DLD1 (cell line): Measurements from ENCODE around the gene NECTIN2.
"Not testable (repeated sequence)": the region's sequence is repeated elsewhere in the genome, so short reads cannot be mapped to it uniquely, and the experiment has no call there.

Experiments
- in situ Hi-C: cut with HindIII; loops from 2 replicates; pipeline ENCODE4 v1.10.0; 2017; ENCODE audit warnings: low sequenced_read_pairs

NECTIN2 gene

DNA sequence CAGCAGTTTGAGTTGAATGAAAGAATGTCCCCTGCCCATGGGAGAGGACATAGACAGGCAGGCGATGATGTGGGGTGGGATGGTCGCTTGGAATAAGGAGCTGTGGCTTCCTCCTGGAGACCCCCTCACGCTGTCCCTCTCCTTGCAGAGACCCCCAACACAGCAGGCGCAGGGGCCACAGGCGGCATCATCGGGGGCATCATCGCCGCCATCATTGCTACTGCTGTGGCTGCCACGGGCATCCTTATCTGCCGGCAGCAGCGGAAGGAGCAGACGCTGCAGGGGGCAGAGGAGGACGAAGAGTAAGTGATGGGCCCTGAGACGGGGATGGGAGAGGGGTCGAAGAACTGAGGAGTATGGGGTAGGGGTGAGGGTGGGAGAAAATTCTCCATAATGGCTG, 36.0 kb downstream of the NECTIN2 start:
- in situ Hi-C loops, result no loop called here

DNA sequence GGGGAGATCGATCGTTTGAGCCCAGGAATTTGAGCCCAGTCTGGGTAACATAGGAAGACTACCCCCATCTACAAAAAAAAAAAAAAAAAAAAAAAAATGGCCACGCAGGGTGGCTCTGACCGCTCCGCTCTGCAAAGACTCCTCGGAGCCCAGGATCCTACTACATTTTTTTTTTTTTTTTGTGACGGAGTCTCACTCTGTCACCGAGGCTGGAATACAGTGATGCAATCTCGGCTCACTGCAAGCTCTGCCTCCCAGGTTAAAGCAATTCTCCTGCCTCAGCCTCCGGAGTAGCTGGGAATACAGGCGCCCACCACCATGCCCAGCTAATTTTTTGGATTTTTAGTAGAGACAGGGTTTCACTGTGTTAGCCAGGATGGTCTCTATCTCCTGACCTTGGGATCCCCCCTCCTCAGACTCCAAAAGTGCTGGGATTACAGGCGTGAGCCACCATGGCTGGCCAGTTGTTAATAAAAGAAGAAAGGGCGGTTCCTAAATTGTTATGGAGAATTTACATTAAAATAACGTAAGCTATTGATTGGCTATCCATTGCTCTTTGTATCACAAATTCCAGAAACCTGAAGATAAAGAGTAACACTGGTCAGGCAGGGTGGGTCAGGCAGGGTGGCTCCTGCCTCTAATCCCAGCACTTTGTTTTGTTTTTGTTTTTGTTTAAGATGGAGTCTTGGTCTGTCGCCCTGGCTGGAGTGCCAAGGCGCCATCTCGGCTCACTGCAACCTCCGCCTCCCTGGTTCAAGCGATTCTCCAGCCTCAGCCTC, 36.7 kb downstream of the NECTIN2 start:
- in situ Hi-C loops, result not testable (repeated sequence)

DNA sequence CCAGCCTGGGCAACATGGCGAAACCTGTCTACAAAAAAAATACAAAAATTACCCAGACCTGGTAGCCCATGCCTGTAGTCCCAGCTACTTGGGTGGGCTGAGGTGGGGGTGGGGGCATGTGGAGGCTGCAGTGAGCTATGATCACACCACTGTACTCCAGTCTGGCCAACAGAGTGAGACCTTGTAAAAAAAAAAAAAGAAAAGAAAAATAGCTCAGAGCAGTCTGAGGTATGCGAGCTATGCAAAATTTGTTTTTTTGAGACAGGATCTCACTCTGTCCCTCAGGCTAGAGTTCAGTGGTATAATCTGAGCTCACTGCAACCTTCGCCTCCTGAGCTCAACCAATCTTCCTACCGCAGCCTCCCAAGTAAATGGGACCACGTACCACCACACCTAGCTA, 37.8 kb downstream of the NECTIN2 start:
- in situ Hi-C loops, result no loop called here

DNA sequence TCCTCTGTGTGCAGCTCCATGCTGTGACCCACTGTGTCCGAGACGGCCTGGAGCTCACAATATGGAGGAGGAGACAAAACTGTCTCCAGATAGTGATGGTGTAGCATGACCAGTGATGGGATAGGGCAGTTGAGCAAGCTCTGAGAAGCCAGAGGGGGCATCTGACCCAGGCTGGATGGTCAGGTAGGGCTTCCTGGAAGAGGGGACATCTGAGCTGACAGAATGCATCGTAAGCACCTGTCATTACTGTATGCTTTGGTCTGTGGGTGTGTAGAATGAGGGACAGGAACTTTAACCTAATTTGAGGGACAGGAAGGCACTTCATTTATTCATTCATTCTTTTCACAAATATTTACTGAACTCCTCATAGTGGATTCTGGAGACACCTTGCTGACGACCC, 38.5 kb downstream of the NECTIN2 start:
- in situ Hi-C loops, result no loop called here

DNA sequence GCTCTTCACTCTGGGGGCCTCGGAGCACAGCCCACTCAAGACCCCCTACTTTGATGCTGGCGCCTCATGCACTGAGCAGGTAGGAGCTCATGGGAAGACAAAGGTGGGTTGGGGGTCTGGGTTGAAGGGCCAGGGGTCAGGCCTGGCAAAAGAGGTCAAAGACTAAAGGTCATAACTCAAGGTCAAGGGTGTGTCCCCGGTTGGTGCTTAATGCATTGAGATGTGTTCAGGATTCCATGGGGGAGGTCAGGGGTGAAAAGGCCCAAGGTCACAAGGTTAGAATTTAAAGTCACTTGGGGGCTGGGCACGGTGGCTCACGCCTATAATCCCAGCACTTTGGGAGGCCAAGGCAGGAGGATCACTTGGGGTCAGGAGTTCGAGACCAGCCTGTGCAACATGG, 40.0 kb downstream of the NECTIN2 start:
- in situ Hi-C loops, result no loop called here

DNA sequence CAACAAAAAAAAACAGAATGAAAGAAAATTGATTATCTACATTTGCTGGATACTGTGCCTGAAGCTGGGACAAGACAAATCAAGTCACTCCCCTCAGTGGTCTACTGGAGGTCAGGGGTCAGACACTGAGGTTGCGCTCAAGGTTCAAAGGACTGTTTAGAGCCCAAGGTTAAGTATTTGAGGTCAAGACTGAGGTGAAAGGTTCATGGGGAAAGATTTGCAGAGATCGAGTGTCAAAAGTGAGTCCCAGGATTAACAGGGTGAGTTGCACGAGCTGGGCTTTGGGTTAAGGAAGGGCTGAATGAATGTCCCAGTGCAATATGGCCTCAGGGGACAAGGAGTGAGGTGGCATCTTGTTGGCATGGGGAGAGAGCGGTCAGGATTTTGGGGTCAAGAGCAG, 41.6 kb downstream of the NECTIN2 start:
- in situ Hi-C loops, result no loop called here

DNA sequence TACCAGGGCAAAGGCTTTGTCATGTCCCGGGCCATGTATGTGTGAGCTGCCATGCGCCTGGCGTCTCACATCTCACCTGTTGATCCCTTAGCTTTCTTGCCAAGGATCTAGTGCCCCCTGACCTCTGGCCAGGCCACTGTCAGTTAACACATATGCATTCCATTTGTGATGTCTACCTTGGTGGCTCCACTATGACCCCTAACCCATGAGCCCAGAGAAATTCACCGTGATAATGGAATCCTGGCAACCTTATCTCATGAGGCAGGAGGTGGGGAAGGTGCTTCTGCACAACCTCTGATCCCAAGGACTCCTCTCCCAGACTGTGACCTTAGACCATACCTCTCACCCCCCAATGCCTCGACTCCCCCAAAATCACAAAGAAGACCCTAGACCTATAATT, 42.2 kb downstream of the NECTIN2 start:
- in situ Hi-C loops, result not testable (repeated sequence)

DNA sequence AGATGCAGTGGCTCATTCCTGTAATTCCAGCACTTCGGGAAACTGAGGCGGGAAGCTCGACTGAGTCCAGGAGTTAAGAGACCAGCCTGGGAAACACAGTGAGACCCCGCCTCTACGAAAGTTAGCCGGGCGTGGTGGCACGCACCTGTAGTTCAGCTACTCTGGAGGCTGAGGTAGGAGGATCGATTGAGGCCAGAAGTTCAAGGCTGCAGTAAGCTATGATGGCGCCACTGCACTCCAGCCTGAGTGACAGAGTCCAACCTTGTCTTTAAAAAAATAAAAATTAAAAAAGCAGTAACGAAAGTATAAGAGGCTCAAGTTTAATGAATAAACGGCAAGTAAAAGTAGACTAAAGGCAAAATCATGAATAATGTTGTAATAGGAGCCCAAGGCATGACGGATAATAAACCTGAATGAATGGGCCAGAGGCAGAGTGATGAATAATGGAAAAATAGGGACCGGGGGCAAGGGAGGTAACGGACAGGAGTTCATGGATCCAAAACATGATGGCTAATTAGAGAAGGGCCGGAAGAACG, 43.8 kb downstream of the NECTIN2 start:
- in situ Hi-C loops, result no loop called here

DNA sequence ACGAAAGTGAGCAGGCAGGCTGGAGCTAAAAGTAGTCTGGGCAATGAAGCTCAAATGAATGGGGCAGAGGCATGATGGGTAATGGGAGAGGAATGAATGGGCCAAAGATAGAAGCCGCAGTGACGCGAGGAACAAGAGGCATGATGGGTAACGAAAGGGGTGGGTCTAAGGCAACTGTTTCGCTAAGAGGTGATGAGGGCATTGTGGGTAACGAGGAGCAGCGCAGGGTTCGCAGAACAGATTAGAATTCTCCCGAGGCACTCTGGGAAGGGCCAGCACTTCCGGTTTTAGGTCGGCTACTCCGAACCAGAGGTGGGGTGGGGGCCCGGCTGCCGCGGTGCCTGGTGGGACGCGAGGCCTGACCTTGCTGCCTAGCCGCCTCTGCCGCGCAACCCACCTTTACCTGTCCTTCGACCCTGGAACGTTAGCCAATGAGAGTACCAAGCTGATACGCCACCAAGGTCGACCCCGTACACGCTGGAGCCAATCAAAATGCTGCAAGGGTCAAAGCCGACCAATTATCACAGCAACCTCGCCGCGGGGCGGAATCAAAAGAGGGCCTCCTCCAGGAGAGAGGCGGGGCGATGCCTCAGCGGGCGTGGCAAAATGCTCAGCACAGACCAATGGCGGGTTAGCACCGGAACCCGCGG, 44.4 kb downstream of the NECTIN2 start:
- in situ Hi-C loops, result no loop called here

DNA sequence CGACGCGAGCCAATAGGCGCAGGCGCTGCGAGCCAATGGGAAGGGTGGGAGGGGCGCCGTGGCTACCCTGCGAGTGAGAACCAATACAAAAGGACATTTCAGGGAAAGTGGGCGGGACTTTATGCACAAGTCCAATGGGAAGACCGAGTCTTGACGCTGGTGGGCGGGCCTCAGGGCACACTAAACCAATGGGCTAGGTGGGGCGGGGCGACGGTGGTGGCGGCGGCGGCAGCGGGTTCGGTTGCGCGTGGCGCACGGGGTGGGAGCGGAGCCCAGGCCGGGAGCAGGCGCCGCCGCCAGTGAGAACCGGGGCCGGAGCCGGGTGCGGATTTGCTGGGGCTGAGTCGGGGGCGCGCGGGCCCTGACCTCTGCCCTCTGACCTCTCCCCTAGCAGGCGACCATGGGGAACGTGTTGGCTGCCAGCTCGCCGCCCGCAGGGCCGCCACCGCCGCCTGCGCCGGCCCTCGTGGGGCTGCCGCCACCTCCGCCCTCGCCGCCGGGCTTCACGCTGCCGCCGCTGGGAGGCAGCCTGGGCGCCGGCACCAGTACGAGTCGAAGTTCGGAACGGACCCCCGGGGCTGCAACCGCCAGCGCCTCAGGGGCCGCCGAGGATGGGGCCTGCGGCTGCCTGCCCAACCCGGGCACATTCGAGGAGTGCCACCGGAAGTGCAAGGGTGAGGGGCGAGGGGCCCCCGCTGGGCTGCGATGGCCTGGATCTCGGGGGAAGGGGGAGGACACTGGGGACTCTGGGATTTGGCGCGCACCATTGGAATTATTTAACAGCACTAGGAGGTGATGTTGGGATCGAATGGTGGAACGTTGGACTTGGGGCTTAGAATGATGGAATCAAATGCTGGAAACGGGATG, 45.2 kb downstream of the NECTIN2 start, which contains the start of gene TOMM40:
TSS of gene TOMM40 (plus strand) at position 239 of the 867 bp plus-strand sequence. CDS start at position 401, 162 bp downstream.
- in situ Hi-C loops, result no loop called here

DNA sequence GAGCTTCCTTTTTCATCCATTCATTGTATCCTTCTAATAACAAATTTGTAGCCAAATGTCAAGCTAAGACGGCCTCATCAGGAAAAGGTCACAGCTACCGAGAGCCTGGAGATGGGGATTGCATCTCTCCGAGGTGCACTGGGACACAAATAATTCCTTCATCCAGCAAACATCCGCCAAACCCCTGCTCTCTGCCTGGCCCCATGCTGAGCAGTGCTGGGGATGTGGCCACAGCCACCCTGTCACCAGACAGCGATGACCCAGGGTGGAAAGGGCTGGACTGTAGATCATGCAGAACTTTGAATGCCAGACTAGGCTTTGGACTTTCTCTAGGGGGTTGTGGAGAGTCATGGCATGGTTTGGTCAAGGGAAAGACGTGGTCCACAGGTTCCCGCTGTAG, 46.8 kb downstream of the NECTIN2 start:
- in situ Hi-C loops, result no loop called here

DNA sequence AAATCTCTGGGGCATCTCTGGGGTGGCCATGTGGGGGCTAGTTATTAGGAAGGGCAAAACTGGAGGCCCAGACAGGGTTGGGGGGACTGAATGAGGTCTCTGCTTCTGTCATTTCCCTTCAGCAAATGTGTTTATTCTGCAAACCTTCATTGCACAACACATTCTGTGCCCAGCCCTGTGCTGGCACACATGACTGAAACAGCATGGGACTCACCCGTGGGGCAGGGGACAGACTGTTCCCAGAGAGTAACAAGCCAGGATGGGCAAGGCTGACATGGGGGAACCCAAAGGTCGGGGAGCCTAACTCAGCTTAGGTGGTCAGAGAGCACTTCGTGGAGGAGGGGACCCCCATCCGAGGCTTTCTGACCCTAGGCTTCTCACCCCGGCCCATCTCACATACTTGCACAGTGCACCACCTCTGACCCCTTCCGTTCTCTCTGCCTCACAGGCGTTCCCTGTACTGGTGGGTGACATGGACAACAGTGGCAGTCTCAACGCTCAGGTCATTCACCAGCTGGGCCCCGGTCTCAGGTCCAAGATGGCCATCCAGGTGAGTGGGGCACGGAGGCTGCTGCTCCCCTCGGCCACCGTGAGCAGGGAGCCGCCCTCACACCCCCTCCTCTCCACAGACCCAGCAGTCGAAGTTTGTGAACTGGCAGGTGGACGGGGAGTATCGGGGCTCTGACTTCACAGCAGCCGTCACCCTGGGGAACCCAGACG, 47.4 kb downstream of the NECTIN2 start:
- in situ Hi-C loops, result no loop called here

DNA sequence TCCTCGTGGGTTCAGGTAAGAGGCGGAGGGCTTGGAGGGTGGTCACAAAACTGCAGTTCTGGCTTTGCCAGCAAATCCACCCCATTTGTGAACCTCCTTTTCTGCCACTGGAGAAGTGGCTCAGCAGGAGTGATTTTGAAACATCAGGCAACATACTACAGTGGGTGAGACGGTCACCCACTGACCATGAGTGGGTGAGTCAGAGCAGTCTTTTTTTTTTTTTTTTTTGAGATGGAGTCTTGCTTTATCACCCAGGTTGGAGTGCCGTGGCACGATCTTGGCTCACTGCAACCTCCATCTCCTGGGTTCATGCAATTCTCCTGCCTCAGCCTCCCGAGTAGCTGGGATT, 47.9 kb downstream of the NECTIN2 start:
- in situ Hi-C loops, result no loop called here

DNA sequence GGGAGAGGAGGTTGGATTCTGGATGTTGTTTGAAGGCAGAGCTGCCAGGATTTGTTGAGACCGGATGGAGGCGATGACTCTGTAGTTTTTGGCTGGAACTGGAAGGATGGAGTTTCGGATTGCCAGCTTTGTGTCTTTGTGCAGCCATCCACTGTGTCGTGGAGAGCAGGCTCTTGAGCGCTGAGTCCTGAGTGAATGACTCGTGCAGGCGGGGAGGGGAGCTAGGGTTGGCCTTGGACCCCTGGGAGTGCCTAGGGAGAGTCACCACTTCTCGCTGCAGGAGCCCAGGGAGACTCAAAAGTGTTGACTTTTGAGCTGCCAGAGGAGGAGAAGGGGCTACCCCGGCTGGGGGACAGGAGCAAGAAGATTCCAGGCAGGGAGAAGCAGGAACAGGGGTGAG, 48.8 kb downstream of the NECTIN2 start:
- in situ Hi-C loops, result no loop called here

DNA sequence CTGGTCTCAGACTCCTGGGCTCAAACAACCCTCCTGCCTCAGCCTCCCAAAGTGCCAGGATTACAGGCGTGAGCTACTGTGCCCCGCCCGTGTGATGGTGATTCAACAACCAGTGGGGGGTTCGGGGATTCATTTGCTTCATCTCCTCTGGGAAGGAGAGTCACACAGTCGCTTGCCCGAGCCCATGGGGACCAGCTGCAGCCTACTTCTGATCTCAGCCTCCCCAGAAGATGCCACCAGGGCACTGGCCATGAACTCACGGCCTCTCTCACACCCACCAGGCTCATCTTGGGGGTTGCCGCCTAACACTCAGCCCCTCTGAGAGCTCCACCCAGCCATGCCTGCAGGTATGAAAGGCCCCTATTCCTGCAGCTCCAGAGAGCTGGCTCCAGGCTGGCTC, 51.7 kb downstream of the NECTIN2 start:
- in situ Hi-C loops, result no loop called here

DNA sequence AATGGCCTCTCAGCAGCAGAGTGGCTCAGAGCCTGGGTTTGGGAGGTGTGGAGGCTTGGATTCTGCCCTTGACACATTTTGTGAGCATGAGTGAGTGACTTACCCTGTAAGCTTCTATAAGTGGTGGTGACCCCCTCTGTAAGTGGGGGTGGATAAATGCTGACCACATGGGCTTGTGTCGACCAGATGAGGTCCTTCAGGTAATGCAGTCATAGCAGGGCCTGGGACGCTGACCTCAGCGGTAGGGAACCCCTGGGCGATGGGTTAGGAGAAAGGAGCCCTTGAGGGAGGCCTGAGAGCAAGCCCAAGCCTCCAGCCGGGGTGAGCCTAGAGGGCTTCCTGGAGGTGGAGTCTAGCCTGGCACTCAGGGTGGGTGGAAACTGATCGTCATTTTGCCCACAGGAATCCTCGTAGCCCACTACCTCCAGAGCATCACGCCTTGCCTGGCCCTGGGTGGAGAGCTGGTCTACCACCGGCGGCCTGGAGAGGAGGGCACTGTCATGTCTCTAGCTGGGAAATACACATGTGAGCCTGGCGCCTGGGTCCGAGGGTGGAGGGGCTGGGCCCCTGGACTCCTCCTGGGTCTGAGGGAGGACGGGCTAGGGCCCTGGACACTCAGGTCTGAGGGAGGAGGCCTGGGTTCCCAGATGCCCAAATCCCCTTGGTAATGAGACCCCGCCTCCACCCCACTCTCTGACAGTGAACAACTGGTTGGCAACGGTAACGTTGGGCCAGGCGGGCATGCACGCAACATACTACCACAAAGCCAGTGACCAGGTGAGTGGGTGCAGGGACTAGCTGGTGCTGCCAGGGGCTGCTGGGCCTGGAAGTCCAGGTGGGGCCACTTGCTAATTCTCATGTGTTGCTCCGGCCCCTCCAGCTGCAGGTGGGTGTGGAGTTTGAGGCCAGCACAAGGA, 54.5 kb downstream of the NECTIN2 start:
- in situ Hi-C loops, result no loop called here

DNA sequence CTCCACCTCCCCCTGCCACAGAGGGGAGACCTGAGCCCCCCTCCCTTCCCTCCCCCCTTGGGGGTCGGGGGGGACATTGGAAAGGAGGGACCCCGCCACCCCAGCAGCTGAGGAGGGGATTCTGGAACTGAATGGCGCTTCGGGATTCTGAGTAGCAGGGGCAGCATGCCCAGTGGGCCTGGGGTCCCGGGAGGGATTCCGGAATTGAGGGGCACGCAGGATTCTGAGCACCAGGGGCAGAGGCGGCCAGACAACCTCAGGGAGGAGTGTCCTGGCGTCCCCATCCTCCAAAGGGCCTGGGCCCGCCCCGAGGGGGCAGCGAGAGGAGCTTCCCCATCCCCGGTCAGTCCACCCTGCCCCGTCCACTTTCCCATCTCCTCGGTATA, 57.1 kb downstream of the NECTIN2 start:
- in situ Hi-C loops, result no loop called here

DNA sequence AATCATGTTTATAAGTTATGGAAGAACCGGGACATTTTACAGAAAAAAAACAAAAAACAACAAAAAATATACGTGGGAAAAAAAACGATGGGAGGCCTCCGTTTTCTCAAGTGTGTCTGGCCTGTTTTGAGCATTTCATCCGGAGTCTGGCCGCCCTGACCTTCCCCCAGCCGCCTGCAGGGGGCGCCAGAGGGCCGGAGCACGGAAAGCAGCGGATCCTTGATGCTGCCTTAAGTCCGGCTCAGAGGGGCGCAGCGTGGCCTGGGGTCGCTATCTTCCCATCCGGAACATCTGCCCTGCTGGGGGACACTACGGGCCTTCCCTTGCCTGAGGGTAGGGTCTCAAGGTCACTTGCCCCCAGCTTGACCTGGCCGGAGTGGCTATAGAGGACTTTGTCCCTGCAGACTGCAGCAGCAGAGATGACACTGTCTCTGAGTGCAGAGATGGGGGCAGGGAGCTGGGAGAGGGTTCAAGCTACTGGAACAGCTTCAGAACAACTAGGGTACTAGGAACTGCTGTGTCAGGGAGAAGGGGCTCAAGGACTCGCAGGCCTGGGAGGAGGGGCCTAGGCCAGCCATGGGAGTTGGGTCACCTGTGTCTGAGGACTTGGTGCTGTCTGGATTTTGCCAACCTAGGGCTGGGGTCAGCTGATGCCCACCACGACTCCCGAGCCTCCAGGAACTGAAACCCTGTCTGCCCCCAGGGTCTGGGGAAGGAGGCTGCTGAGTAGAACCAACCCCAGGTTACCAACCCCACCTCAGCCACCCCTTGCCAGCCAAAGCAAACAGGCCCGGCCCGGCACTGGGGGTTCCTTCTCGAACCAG, 57.7 kb downstream of the NECTIN2 start:
- in situ Hi-C loops, result no loop called here

DNA sequence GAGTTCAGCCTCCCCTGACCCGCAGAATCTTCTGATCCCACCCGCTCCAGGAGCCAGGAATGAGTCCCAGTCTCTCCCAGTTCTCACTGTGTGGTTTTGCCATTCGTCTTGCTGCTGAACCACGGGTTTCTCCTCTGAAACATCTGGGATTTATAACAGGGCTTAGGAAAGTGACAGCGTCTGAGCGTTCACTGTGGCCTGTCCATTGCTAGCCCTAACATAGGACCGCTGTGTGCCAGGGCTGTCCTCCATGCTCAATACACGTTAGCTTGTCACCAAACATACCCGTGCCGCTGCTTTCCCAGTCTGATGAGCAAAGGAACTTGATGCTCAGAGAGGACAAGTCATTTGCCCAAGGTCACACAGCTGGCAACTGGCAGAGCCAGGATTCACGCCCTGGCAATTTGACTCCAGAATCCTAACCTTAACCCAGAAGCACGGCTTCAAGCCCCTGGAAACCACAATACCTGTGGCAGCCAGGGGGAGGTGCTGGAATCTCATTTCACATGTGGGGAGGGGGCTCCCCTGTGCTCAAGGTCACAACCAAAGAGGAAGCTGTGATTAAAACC, 58.4 kb downstream of the NECTIN2 start:
- in situ Hi-C loops, result no loop called here
